Activated CD8-positive, alpha-beta memory T cell treated with anti-CD3 and anti-CD28 coated beads, Interleukin-2, amount 10 ng/mL, durations not matched to agents 7 days and 5 days (primary cell): ENCODE measurements around the gene TLR7. TPM values are rescaled to one million over a fixed set of nuclear protein-coding genes. Genes with fewer than 3 reads are reported as not detected.

Experiments used
- ATAC-seq: fragments of 150-1000 bp; cut with Tn5 transposase; one replicate; pipeline ENCODE4 v1.10.0; 2021; ENCODE audit warnings: moderate library complexity
- CTCF ChIA-PET: fragments of 350-600 bp; sonication (Branson Sonifier 250); formaldehyde crosslinking; loops from one replicate; lab custom pipeline; 2021; ENCODE audit warnings: antibody characterized with exemption; lab: Charles Lee
- DNase-seq: peaks from one replicate; pipeline ENCODE4 v3.0.0-alpha.2; 2020
- H3K27ac Mint-ChIP-seq: one replicate; pipeline ENCODE4 v1.8.0; 2021; ENCODE audit warnings: mild to moderate bottlenecking, mixed read lengths
- H3K27me3 Mint-ChIP-seq: one replicate; pipeline ENCODE4 v1.8.0; 2021; ENCODE audit warnings: mixed read lengths
- H3K36me3 Mint-ChIP-seq: one replicate; pipeline ENCODE4 v1.8.0; 2021; ENCODE audit warnings: mild to moderate bottlenecking, mixed read lengths
- H3K4me1 Mint-ChIP-seq: one replicate; pipeline ENCODE4 v1.8.0; 2021; ENCODE audit warnings: mixed read lengths
- H3K4me3 Mint-ChIP-seq: one replicate; pipeline ENCODE4 v1.8.0; 2021; ENCODE audit warnings: mild to moderate bottlenecking, moderate library complexity, mixed read lengths
- H3K9me3 Mint-ChIP-seq: one replicate; pipeline ENCODE4 v1.8.0; 2022; ENCODE audit warnings: low read depth, mixed read lengths
- total RNA-seq, 2 experiments: library from RNA; stranded (reverse); gene quantifications; one replicate each; pipeline ENCODE4 v1.2.3, GENCODE V29; 2021

TLR7 gene
- under 1 TPM in 1 of 2 experiments, not detected in 1; 0.09 TPM for total RNA-seq

GRCh38 chrX:12866451-12867377 is at the start of gene TLR7:
TLR7 (plus strand) TSS chrX:12867072; CDS start chrX:12867579, 507 bp downstream.
- no peak for DNase-seq
- H3K4me3 Mint-ChIP-seq, result no peak within 1 kb of the TSS
- no peaks in the 10 kb centered on the region for H3K27me3 Mint-ChIP-seq
- no peaks in the 10 kb centered on the region for H3K36me3 Mint-ChIP-seq
- no peaks in the 10 kb centered on the region for H3K9me3 Mint-ChIP-seq
- peaks cover 2% of the 10 kb centered on the region for H3K4me1 Mint-ChIP-seq
- no peak within 1 kb of the TSS for H3K27ac Mint-ChIP-seq
- CTCF ChIA-PET, result no interaction called here
- no peak for ATAC-seq

- H3K4me1 Mint-ChIP-seq, result peaks cover 1% of the 10 kb centered on the region
- no peaks in the 10 kb centered on the region for H3K9me3 Mint-ChIP-seq
- H3K27me3 Mint-ChIP-seq, result no peaks in the 10 kb centered on the region
- CTCF ChIA-PET, result interaction anchor here (1.2 kb wide), 1 partner anchor 74 kb away, joined by 3 read pairs; no protein-coding TSS in a partner anchor
- no peak for ATAC-seq
- no peak overlapping the region for H3K27ac Mint-ChIP-seq
- no peak for DNase-seq
- no peak overlapping the region for H3K4me3 Mint-ChIP-seq
- H3K36me3 Mint-ChIP-seq, result peaks cover 30% of the 10 kb centered on the region
Measured at GRCh38 chrX:12817528-12817927, 49.3 kb upstream of the TLR7 start.

- ATAC-seq, result no peak
- Mint-ChIP-seq H3K4me3 (no peak overlapping the region), H3K27me3 (no peaks in the 10 kb centered on the region), H3K36me3 (peaks cover 34% of the 10 kb centered on the region), H3K27ac (no peak overlapping the region), H3K9me3 (no peaks in the 10 kb centered on the region), H3K4me1 (no peaks in the 10 kb centered on the region)
- DNase-seq, result no peak
- CTCF ChIA-PET, result no interaction called here
Measured at GRCh38 chrX:12819222-12819621, 47.6 kb upstream of the TLR7 start.

- Mint-ChIP-seq H3K4me1 (no peaks in the 10 kb centered on the region), H3K36me3 (peaks cover 42% of the 10 kb centered on the region), H3K9me3 (no peaks in the 10 kb centered on the region), H3K27ac (no peak overlapping the region), H3K4me3 (no peak overlapping the region), H3K27me3 (no peaks in the 10 kb centered on the region)
- CTCF ChIA-PET, result interaction anchor here (1.1 kb wide), 1 partner anchor 19 kb away, joined by 3 read pairs; no protein-coding TSS in a partner anchor
- DNase-seq (no peak), ATAC-seq (no peak)
Measured at GRCh38 chrX:12820737-12821136, 46.1 kb upstream of the TLR7 start.

GRCh38 chrX:12824944-12825343 is 41.9 kb upstream of the TLR7 start:
- H3K4me3 Mint-ChIP-seq, result no peak overlapping the region
- CTCF ChIA-PET, result no interaction called here

GRCh38 chrX:12825801-12826200 is 41.1 kb upstream of the TLR7 start:
- Mint-ChIP-seq H3K27me3 (peaks cover 6% of the 10 kb centered on the region), H3K4me3 (no peak overlapping the region), H3K4me1 (no peaks in the 10 kb centered on the region), H3K27ac (no peak overlapping the region), H3K36me3 (peaks cover 27% of the 10 kb centered on the region), H3K9me3 (no peaks in the 10 kb centered on the region)
- ATAC-seq, result no peak
- no peak for DNase-seq
- CTCF ChIA-PET, result no interaction called here

More at GRCh38 chrX:12824944-12825343, 41.9 kb upstream of the TLR7 start:
- peaks cover 32% of the 10 kb centered on the region for H3K36me3 Mint-ChIP-seq
- no peaks in the 10 kb centered on the region for H3K9me3 Mint-ChIP-seq
- ATAC-seq, result no peak
- no peak overlapping the region for H3K27ac Mint-ChIP-seq
- H3K27me3 Mint-ChIP-seq, result peaks cover 6% of the 10 kb centered on the region
- H3K4me1 Mint-ChIP-seq, result no peaks in the 10 kb centered on the region
- DNase-seq, result no peak

- DNase-seq (no peak), ATAC-seq (no peak)
- Mint-ChIP-seq H3K27me3 (no peaks in the 10 kb centered on the region), H3K36me3 (peaks cover 8% of the 10 kb centered on the region), H3K27ac (peak overlapping the region; percentile 85), H3K4me1 (peaks cover 17% of the 10 kb centered on the region), H3K4me3 (no peak overlapping the region), H3K9me3 (no peaks in the 10 kb centered on the region)
- CTCF ChIA-PET, result interaction anchor here (1.0 to 1.2 kb wide), 3 partner anchors 29 to 58 kb away, joined by 3 read pairs; partner anchors contain the start of gene PRPS2
Measured at GRCh38 chrX:12843061-12843667, 23.7 kb upstream of the TLR7 start.

GRCh38 chrX:12843668-12844279 is 23.1 kb upstream of the TLR7 start:
- Mint-ChIP-seq H3K4me3 (peak overlapping the region; percentile 23), H3K27ac (peak overlapping the region; percentile 85), H3K36me3 (peaks cover 8% of the 10 kb centered on the region), H3K4me1 (peaks cover 17% of the 10 kb centered on the region), H3K9me3 (no peaks in the 10 kb centered on the region), H3K27me3 (no peaks in the 10 kb centered on the region)
- CTCF ChIA-PET, result interaction anchor here (1.0 to 1.2 kb wide), 2 partner anchors 30 to 53 kb away, joined by 3 read pairs; partner anchors contain the start of gene PRPS2
- ATAC-seq (peak; percentile 64), DNase-seq (no peak)

GRCh38 chrX:12844319-12844718 is 22.6 kb upstream of the TLR7 start:
- no peaks in the 10 kb centered on the region for H3K27me3 Mint-ChIP-seq
- CTCF ChIA-PET, result interaction anchor here (1.2 kb wide), 1 partner anchor 30 kb away, joined by 3 read pairs; no protein-coding TSS in a partner anchor
- no peak for ATAC-seq

GRCh38 chrX:12865359-12865758 is 1.5 kb upstream of the TLR7 start:
- no peak overlapping the region for H3K27ac Mint-ChIP-seq

More at GRCh38 chrX:12844319-12844718, 22.6 kb upstream of the TLR7 start:
- no peaks in the 10 kb centered on the region for H3K9me3 Mint-ChIP-seq
- H3K4me3 Mint-ChIP-seq, result no peak overlapping the region
- peaks cover 17% of the 10 kb centered on the region for H3K4me1 Mint-ChIP-seq
- H3K36me3 Mint-ChIP-seq, result peaks cover 8% of the 10 kb centered on the region
- peak overlapping the region; percentile 85 for H3K27ac Mint-ChIP-seq
- no peak for DNase-seq

GRCh38 chrX:12867685-12868084 is 813 bp downstream of the TLR7 start:
- no peaks in the 10 kb centered on the region for H3K9me3 Mint-ChIP-seq
- H3K4me1 Mint-ChIP-seq, result peaks cover 2% of the 10 kb centered on the region
- no peak overlapping the region for H3K27ac Mint-ChIP-seq
- CTCF ChIA-PET, result no interaction called here
- no peak for DNase-seq
- H3K27me3 Mint-ChIP-seq, result no peaks in the 10 kb centered on the region
- no peaks in the 10 kb centered on the region for H3K36me3 Mint-ChIP-seq
- no peak overlapping the region for H3K4me3 Mint-ChIP-seq
- ATAC-seq, result no peak

More at GRCh38 chrX:12865359-12865758, 1.5 kb upstream of the TLR7 start:
- ATAC-seq (no peak), DNase-seq (no peak)
- Mint-ChIP-seq H3K9me3 (no peaks in the 10 kb centered on the region), H3K4me3 (no peak overlapping the region), H3K36me3 (no peaks in the 10 kb centered on the region), H3K4me1 (peaks cover 2% of the 10 kb centered on the region), H3K27me3 (no peaks in the 10 kb centered on the region)
- CTCF ChIA-PET, result no interaction called here

- no peak for ATAC-seq
- Mint-ChIP-seq H3K27ac (no peak overlapping the region), H3K36me3 (no peaks in the 10 kb centered on the region), H3K27me3 (no peaks in the 10 kb centered on the region), H3K4me1 (peaks cover 2% of the 10 kb centered on the region), H3K9me3 (no peaks in the 10 kb centered on the region), H3K4me3 (no peak overlapping the region)
- no peak for DNase-seq
- CTCF ChIA-PET, result no interaction called here
Measured at GRCh38 chrX:12868747-12869146, 1.9 kb downstream of the TLR7 start.

- no peaks in the 10 kb centered on the region for H3K27me3 Mint-ChIP-seq
- H3K4me1 Mint-ChIP-seq, result peaks cover 2% of the 10 kb centered on the region
- H3K27ac Mint-ChIP-seq, result no peak overlapping the region
- CTCF ChIA-PET, result no interaction called here
- ATAC-seq (no peak), DNase-seq (no peak)
- H3K9me3 Mint-ChIP-seq, result no peaks in the 10 kb centered on the region
- no peak overlapping the region for H3K4me3 Mint-ChIP-seq
- no peaks in the 10 kb centered on the region for H3K36me3 Mint-ChIP-seq
Measured at GRCh38 chrX:12871257-12871656, 4.4 kb downstream of the TLR7 start.
